ENCODE results near the gene PARP14.

PARP14 gene

GRCh38 chr3:122772827-122773226, 92.2 kb downstream of the PARP14 start:
- DNase-seq = no peak

- no peak for DNase-seq
Measured at GRCh38 chr3:122773944-122774509, 93.4 kb downstream of the PARP14 start.

GRCh38 chr3:122774564-122774963, 93.9 kb downstream of the PARP14 start:
- DNase-seq = no peak

GRCh38 chr3:122776675-122777468, 96.2 kb downstream of the PARP14 start:
- DNase-seq = no peak

- no peak for DNase-seq
Measured at GRCh38 chr3:122777563-122777962, 96.9 kb downstream of the PARP14 start.

Measured in COR-L47 (cell line).